Renal cortical epithelial cell (primary cell): Measurements from ENCODE around the gene IGF1R. TPM values are rescaled to one million over a fixed set of nuclear protein-coding genes. Genes with fewer than 3 reads are reported as not detected.
"Not testable (repeated sequence)": the region's sequence is repeated elsewhere in the genome, so short reads cannot be mapped to it uniquely, and the experiment has no call there.

ENCODE experiments used
- DNase-seq: peaks from one replicate; pipeline ENCODE4 v3.0.0-alpha.2; 2011; ENCODE audit warnings: low read depth
- total RNA-seq: library from RNA; depleted of rRNA; stranded (reverse); fragments of >200 nt; gene quantifications from 2 replicates; pipeline ENCODE4 v1.2.3, GENCODE V29; 2014

IGF1R gene
- total RNA-seq, 1 donor from 2014 or later = 272 TPM

DNA sequence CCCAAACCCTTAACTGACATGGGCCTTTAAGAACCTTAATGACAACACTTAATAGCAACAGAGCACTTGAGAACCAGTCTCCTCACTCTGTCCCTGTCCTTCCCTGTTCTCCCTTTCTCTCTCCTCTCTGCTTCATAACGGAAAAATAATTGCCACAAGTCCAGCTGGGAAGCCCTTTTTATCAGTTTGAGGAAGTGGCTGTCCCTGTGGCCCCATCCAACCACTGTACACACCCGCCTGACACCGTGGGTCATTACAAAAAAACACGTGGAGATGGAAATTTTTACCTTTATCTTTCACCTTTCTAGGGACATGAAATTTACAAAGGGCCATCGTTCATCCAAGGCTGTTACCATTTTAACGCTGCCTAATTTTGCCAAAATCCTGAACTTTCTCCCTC lies 309.3 kb downstream of the IGF1R start:
- no peak for DNase-seq

DNA sequence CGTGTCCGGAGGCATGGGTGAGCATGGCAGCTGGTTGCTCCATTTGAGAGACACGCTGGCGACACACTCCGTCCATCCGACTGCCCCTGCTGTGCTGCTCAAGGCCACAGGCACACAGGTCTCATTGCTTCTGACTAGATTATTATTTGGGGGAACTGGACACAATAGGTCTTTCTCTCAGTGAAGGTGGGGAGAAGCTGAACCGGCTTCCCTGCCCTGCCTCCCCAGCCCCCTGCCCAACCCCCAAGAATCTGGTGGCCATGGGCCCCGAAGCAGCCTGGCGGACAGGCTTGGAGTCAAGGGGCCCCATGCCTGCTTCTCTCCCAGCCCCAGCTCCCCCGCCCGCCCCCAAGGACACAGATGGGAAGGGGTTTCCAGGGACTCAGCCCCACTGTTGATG lies 309.7 kb downstream of the IGF1R start:
- no peak for DNase-seq

DNA sequence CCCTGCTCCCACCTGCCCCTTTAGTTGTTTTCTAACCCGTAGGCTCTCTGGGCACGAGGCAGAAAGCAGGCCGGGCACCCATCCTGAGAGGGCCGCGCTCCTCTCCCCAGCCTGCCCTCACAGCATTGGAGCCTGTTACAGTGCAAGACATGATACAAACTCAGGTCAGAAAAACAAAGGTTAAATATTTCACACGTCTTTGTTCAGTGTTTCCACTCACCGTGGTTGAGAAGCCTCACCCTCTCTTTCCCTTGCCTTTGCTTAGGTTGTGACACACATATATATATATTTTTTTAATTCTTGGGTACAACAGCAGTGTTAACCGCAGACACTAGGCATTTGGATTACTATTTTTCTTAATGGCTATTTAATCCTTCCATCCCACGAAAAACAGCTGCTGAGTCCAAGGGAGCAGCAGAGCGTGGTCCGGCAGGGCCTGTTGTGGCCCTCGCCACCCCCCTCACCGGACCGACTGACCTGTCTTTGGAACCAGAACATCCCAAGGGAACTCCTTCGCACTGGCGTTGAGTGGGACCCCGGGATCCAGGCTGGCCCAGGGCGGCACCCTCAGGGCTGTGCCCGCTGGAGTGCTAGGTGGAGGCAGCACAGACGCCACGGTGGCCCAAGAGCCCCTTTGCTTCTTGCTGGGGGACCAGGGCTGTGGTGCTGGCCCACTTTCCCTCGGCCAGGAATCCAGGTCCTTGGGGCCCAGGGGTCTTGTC lies 310.7 kb downstream of the IGF1R start:
- no peak for DNase-seq

DNA sequence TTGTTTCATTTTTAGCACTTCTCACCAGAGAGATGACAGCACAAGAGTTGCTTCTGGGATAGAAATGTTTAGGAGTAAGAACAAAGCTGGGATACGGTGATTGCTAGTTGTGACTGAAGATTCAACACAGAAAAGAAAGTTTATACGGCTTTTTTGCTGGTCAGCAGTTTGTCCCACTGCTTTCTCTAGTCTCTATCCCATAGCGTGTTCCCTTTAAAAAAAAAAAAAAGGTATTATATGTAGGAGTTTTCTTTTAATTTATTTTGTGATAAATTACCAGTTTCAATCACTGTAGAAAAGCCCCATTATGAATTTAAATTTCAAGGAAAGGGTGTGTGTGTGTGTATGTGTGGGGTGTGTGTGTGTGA lies 311.3 kb downstream of the IGF1R start:
- DNase-seq = no peak

DNA sequence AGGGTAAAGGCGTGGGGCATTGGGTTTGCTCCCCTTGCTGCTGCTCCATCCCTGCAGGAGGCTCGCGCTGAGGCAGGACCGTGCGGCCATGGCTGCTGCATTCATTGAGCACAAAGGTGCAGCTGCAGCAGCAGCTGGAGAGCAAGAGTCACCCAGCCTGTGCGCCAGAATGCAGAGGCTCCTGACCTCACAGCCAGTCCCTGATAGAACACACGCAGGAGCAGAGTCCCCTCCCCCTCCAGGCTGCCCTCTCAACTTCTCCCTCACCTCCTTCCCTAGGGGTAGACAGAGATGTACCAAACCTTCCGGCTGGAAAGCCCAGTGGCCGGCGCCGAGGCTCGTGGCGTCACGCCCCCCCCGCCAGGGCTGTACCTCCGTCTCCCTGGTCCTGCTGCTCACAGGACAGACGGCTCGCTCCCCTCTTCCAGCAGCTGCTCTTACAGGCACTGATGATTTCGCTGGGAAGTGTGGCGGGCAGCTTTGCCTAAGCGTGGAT lies 312.3 kb downstream of the IGF1R start:
- no peak for DNase-seq

DNA sequence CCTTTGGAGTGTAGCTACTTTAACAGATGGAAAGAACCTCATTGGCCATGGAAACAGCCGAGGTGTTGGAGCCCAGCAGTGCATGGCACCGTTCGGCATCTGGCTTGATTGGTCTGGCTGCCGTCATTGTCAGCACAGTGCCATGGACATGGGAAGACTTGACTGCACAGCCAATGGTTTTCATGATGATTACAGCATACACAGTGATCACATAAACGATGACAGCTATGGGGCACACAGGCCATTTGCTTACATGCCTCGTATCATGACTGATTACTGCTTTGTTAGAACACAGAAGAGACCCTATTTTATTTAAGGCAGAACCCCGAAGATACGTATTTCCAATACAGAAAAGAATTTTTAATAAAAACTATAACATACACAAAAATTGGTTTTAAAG lies 315.1 kb downstream of the IGF1R start:
- DNase-seq = no peak

DNA sequence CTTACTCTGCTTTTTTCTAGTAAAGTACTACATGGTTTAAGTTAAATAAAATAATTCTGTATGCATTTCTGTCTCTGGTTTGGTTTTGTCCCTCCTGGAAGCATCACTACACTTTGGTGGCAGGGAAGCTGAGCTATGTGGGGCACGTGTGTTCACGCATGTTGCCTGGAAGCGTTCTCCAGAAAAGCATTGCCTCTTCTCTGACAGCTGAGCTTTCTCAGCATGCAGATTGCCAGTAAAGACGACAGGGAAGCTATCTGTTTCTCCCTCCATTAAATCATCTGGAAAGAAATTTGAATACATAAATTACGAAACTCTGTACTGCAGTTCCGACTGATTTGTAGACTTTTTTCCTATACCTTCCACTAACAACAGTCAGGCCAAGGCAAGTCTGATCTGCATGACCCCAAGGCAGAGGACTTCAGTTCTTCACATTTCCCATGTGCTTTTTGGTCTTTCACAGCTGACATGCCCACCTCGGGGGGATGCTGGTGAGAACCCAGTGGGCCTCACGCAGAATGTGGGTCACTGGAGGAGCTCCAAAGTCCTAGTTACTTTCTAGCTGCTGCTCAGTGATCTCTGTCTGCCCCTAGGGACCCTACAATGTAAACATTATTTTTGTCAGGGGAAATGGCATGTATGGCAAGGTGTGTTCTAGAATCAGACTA lies 316.3 kb downstream of the IGF1R start:
- DNase-seq = no peak

DNA sequence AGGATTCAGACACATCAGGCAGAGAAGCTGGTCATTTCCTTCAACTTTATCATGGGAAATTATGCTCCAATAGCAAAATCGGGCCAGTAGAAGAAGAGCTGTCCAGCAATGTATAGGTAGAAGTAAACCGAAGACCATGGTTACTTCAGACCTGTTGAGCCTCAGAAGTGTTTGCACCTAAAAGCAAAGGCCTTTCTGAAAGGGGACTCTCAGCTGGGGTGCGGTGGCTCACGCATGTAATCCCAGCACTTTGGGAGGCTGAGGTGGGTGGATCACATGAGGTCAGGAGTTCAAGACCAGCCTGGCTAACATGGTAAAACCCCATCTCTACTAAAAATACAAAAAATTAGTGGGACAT lies 316.8 kb downstream of the IGF1R start:
- DNase-seq = not testable (repeated sequence)

DNA sequence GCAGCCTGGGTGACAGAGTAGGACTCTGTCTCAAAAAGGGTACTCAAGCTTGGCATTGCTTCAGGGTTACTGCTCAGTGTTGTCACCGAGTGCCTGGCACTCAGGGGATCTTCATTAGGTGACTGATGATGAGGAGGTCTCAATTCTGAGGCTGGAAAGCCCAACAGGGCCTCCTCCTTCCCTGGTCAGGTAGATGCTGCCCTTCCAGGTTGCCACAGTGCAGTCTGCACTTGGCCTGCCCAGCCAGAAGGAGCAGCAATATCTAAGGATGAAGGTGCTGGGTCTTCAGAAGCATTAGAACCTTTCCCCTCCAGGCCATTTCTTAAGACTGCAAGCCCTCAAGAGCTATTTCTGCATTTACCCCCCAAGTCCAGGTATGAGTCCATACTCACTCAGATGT lies 317.3 kb downstream of the IGF1R start:
- DNase-seq = no peak

DNA sequence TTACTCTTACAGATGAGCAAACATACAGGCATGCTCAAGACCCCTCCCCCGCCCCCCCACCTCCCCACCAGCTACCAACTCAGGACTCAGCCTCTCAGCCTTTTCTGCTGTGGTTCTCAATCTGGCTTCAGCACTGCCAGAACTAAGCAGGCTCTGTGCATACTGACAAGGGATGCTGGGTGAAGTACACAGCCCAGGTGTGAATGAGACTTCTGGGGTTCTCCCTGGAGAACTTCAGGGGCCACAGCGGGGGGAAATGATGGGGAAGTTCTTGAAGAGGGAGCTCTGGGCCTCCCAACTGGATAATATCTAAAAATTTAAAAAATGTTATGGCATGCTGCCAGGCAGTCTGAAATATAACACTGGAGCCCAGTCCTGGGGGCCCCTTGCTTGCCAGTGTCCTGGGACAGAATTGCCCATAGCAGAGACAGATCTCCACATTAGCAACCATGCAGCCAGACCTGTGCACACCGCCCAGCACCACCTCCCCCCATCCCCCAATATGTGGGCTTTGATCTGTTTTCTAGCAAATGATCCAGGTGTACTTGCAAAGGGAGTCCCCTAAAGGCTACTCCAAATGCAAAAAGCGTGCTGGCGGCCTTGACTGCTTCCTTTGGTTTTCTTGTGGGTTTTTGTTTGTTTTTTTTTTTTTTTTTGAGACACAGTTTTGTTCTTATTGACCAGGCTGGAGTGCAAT lies 317.9 kb downstream of the IGF1R start:
- no peak for DNase-seq

DNA sequence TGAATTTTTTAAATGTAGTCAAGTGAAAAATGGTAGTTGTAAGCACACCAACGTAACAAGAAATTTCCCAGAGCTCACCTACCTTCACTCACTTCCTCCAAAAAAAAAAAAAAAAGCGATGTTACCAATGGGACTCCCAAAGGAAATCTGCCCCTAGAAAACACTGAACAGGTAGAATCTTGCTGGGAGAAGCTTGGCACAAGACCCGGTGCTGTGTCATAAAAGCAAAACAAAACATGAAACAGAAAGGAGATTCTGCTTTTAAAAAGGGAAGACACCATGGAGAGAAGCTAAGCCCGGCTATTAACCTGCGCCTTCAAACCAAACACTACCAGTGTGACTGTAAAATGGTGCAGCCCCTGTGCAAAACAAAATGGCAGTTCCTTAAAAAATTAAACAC lies 318.8 kb downstream of the IGF1R start:
- DNase-seq = no peak

DNA sequence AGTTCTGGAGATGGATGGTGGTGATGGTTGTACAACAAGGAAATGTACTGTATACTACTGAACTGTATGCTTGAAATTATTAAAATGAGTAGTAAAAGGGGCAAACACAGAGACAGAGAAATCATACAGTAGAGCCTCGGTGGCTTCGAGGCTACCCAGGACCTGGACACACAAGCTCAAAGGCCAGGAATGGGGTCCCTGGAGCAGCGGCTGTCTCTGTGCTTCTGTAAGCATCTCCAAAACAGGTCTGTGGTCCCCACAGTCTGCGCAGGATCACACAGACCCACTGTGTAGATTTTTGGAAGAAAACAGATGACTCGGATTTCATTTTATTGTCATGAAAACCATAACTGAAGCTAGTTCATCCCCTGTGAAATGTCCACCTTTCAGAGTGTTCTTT lies 319.6 kb downstream of the IGF1R start:
- DNase-seq = no peak

DNA sequence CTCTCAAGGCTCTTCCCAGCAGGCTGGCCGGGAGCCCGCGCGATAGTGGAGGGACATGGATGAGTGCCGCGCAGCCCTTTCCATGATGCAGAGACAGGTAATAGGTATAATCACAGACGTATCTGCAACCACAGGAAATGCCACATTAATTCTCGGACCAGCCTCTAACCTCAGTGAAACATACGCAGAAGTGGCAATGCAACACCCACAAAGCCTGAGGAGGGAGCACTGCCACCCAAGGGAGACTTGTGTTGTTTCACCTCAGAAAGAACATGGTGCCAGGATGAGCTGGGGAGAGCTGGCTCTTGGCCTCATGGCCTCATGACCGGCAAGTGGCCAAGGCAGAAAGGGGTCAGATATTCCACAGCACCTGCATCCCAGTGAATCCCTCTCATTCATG lies 320.2 kb downstream of the IGF1R start:
- no peak for DNase-seq

DNA sequence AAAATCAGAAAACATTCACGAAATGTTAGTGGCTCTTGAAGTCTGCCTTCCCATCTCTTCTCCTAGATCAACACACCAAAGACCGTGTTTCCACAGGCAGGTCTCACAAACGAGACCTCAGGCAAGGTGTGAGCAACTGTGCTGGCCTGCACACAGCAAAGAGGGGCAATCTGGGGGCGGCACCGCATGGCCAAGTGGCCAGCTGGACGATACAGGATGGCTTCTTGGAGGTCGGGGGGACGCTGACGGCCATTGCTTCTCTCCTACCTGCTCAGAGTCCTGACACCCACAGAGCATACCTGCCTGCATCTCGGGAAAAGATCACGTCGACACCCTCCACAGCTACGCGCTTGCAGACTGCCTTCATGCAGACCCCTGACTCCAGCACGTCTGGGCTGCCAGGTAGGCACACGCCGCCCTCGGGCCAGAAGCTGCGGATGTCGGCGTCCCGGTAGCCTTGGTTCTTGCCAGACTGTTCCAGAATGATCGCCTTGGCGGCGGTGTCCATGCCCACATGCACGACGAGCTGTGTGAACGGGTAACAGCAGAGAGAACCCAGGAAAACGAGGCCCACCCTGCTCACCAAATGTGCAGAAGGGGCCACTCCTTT lies 320.9 kb downstream of the IGF1R start:
- DNase-seq = no peak

DNA sequence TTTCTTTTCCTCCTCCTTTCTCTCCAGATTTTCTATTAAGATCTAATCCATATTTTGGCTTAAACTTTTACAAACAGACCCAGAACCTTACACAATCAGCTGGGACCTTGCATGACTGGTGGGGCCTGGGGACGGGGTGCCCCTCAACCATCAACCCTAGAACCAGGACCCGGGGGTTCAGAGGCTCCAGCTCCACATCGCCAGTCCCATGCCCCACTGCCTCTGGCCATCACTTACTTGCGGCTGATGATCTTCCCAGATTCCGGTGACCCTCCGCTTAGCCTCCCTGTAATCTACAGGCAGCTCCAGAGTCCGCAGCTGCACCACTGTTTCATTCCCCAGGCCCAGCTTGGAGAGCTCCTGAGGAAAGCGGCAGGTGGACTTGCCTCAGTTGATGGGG lies 322.5 kb downstream of the IGF1R start:
- DNase-seq = no peak

DNA sequence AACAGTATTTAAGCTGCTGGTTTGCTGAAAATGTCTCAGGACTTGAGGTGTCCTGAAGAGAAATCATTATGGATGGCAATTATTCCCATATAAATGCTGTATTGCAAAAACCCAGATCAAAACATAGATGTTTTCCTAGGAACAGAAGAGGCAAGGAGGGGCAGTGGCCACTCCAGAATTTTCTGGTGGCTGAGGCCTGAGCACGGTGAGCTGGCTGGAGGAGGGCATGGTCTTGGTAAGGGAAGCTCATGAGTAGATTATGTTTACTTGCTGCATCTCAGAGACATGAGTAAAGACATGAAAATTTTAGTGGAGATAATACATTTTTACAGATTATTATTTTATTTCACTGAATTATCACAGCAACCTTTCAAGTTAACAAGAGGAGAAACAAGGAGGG lies 328.2 kb downstream of the IGF1R start:
- DNase-seq = no peak

DNA sequence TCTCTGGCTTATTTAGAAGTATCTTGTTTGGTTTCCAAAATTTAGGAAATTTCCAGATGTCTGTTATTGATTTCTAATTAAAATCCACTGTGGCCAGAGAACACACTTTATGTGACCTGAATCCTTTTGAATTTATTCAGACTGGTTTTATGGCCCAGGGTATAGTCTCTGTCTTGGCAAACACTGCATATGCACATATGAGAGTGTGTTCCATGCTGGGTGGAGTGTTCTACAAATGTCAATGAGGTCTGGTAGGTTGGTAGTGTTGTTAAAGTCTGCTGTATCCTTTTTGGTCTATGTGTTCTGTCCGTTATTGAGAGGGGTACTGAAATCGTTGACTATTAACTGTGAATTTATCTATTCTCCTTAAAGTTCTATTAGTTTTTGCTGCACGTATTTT lies 329.1 kb downstream of the IGF1R start:
- DNase-seq = no peak

DNA sequence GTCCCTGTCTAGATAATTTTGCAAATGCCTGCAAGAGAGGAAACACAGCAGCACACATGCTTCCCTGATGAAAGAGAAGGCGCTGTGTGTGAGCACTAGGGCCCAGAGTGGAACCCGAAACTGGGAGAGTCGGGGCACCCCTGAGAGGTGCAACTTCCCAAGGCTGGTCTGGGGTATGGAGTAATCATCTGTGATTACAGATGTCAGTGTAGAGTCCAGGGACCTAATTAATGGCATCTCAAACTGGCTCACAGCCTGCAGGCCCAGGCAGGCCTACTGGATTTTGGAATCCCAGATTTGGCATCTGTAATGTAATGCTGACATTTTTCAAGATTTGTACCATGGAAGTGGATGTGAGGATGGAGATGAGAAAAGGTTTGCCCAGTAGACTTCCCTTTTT lies 329.8 kb downstream of the IGF1R start:
- no peak for DNase-seq

DNA sequence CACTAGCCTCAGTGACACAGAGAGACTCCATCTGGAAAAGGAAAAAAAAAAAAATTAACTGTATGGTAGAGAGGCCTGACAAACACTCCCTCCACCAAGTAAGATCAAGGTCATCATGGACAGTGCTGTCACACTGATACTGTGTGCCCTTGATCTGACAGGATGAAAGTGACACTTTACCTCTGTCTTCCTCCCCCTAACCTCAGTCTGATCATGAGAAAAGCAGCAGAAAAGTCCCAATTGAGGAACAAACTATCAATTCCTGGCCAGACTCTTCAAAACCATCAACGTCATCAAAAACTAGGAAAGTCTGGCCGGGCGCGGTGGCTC lies 332.5 kb downstream of the IGF1R start:
- no peak for DNase-seq

DNA sequence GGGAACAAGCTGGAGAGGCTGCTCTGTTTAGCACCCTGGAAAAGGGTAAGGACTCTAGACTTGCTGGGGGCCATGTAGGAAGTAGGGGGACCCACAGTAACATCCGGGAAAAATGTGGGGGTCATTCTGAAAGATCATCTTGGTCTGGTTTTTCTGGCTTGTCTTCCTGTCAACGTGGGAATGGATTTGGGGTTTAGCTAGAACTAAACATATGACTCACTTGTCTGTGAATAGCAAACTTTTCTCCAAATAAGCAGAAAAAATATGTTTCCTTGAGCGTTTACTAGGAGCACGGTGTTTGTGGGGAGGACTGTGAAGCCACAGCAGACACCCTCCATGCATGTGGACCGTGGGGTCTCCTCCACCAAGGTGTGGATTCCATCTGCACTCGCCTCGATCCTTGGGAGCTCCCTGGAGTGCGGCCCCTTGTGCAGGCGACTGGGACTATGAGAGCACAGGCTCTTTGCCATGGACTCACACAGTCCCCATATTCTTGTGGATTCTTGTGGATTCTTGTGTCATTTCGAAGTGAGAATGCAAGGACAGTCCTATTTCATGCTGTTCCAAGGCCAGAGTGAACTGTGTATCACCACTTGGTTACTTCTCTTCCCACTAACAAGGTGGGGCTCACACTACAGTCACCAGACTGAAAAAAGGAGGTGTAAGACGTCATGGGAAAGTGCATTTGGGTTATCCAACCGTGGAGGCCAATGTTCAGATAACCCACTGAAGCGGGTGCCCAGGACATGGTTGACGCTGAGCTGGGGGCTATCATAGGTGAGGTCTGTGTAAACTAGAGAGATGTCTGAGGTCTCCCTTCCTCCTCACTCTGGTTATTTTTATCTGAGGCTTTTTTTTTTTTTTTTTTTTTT lies 333.7 kb downstream of the IGF1R start:
- DNase-seq = no peak

DNA sequence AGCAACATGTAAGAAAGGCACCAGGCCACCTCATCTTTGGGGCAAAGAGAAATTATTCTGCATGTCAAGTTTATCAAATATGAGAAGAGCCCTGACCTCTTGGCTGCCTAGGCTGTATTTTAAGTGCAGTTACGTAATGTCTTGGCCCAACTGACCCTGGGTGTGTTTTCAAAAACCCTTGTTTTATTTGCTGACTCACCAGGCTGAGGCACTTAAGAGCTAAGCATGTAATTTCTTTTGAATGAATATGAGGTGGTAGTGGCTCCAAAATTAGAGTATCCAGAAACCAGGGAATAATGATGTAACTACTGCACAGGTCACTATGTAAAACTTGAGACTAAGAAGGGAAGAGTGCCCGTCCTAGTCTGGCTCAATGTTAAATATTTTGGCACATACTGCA lies 335.0 kb downstream of the IGF1R start:
- DNase-seq = peak; percentile 89

DNA sequence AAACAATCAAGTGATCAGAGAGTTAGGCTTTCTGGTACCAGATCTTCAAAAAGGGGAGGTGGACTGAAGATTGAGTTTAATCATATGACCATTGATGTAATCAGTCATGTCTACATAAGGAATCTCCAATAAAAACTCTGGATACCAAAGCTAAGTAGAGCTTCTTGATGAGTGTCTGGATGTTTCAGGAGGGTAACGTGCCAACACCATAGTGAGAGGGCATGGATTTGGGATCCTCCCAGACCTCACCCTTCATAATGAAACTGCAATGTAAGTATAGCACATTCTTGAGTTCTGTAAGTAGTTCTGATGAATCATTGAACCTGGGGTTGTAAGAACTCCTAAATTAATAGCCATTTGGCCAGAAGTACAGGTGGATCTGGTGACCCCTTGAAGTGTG lies 337.9 kb downstream of the IGF1R start:
- no peak for DNase-seq
